GM21360 (cell line): Measurements from ENCODE around the gene IRF2BP2.
"Not testable (repeated sequence)": the region's sequence is repeated elsewhere in the genome, so short reads cannot be mapped to it uniquely, and the experiment has no call there.

Experiments used
- ATAC-seq: cut with Tn5 transposase; IDR thresholded peaks from one replicate; pipeline ENCODE4 v1.9.1; 2021; ENCODE audit warnings: mild to moderate bottlenecking, moderate library complexity; ENCODE audit not compliant: unreplicated experiment

IRF2BP2 gene

DNA sequence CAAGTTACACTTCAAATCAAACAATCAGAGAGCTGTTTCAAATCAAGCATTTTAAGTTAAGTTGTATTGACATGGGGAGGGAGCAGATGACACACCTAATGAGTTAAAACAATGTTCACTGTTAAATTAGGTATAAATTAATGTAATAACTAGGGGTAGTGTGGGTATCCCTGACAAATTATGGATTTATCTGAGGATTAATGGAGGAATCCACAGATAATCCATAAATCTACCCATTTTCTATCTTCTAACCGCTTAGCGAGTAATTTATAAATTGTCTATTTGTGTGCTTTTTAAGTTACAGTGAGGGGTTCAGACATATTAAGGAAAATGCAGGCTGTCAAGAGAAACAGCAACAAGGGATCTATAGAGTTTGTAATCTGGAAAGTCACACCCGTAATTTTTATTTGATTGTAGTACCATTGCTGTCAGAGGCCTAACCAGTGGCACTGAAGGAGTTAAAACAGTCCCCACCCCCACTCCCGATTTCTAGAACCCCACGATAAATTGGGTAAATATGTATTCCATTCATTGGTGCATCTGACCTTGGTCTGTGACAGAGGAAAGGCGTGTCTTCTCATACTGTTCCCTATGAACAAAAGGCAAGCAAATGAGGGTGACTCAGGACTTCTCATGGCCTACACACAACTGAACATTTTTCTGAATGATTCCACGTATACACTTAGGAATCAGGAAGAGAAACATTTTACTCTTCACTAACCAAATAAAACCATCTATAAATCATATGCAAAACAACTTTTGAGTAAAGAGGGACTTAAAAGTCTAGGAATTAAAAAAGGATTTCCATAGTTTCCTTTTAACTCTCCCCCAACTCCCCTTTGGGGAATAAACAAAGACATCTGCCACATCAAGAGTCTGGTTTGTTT, 7.4 kb downstream of the IRF2BP2 start:
- no peak for ATAC-seq

DNA sequence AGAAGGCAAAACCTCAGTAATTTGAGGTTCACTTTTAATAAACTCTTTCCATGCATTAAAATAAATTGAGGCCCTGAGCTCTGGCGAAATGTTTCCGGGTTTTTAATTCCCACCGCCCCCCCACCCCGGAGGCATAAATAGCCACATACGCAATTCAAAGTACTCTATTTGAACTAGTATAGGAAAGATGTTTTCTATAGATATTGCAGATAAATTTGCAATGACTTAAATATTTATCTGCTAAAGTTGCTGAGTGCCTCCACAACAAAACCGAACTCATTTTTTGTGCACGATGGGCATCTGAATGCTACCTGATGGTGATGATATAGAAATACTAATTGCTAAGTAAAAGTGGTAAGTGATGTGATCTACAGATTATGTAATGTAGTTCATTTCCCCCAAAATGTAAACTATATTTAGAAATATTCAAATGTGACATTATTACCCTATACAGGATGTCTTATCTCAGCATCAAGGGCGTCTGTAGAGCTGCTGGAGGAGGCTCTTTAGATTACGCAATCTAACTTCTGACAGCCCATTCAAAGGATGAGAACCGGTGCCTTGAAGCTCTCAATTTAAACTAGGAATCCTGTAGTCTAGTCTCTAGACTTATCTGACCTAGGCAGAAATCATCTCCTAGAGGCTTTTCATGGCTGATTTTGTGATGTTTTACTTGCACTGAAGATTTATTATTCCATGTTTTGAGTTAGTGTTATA, 8.5 kb downstream of the IRF2BP2 start:
- ATAC-seq, result no peak

GRCh38 chr1:234600418-234601281, 9.3 kb downstream of the IRF2BP2 start:
- ATAC-seq, result no peak

GRCh38 chr1:234599617-234600417, 10.2 kb downstream of the IRF2BP2 start:
- ATAC-seq, result peak; percentile 59

GRCh38 chr1:234598974-234599616, 10.9 kb downstream of the IRF2BP2 start:
- no peak for ATAC-seq

DNA sequence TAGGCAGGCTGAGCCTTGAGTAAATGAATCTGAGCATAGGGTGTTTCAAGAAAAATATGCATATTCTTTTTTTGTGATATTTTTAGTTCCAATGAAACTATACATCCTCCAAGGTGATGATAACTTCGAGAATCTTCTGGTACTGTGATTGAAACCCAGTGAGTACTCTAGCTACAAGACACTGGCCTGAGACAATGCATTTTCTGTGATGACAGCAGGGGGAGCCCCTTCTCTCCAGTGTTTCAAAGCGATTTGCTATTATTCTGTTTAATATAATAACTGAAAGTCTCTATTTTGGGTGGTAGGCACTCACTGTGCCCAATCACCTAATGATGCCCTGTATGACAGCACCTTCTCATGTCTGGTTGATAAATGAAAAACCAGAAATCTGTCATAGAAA, 12.1 kb downstream of the IRF2BP2 start:
- ATAC-seq, result no peak

GRCh38 chr1:234595899-234596298, 14.1 kb downstream of the IRF2BP2 start:
- no peak for ATAC-seq

DNA sequence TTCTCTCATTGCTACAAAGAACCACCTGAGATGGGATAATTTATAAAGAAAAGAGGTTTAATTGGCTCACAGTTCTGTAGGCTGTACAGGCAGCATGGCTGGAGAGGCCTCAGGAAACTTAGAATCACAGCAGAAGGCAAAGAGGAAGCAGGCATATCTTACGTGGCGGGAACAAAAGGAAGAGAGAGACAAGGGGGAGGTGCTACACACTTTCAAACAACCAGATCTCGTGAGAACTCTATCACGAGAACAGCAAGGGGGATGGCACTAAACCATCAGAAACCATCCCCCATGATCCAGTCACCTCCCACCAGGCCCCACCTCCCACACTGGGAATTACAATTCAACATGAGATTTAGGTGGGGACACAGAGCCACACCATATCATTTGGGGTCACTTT, 15.4 kb downstream of the IRF2BP2 start:
- ATAC-seq, result not testable (repeated sequence)

GRCh38 chr1:234593771-234594504, 16.0 kb downstream of the IRF2BP2 start:
- ATAC-seq, result no peak

DNA sequence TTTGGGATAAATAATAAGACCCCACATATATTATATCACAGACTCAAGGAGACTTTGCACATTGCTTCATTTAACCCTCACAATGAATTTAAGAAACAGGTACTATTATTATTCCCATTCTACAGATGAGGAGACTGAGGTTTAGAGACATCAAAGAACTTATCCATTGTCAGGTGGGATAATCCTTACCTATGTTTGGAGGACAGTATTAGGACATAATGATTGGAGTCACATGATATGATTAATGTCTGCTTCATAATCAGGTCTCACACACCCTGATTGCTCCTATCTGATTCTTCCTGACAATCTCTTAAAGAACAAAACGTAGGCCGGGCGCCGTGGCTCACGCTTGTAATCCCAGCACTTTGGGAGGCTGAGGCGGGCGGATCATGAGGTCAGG, 16.9 kb downstream of the IRF2BP2 start:
- no peak for ATAC-seq

DNA sequence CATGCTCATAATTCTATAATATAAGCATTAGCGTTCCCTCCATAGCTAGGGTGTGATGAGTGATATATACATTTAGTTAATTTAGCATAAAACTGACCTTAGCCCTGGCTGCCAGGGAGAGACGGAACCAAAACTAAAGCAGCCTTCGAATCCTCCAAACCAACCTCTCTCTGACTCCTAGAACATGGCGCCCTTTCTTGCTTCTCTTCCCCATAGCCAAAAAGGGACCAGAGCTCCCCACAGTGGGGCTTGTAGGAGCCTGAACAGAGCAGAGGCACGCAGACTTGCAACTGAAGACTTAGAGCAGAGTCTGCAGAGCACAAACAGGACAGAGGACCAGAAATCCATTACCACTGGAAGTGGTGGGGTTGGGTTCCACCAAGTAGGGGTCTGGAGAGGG, 17.7 kb downstream of the IRF2BP2 start:
- no peak for ATAC-seq

- no peak for ATAC-seq
Observed at GRCh38 chr1:234591131-234591530, 18.8 kb downstream of the IRF2BP2 start.

GRCh38 chr1:234589854-234590620, 19.9 kb downstream of the IRF2BP2 start:
- ATAC-seq, result no peak

DNA sequence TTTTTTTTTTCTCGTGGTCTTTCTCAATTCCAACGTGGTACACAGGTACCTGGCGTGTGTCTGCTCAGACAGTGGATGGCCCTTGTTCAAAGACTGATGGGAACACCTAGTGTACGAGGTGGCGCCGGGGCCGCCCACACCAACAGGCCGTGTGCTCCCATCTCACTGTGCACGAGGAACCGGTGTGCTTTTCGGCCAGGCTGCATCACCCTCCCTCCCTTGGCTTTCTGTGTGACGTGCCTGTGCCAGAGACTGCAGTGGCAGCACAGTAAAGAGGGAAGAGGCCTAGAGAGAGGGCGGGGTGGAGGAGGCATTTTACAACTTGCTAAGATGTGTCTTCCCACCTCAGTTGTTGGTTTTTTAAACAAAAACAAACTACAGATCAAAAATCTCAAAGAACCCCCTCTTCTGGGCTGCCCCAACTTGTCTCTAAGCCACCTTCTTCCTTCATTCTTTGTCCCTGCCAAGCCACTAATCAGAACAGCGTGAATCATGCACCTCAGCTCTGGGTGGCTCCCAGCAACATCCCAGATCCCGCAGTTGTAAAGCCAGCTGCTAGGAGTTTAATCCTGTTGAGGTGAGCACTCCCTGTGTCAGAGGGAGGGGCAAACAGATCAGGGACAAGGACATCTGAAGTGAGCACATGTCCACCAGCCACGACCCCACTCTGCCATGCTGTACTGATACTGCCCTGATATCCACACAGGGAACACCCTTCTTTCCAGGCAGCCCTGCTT, 20.7 kb downstream of the IRF2BP2 start:
- ATAC-seq, result no peak

DNA sequence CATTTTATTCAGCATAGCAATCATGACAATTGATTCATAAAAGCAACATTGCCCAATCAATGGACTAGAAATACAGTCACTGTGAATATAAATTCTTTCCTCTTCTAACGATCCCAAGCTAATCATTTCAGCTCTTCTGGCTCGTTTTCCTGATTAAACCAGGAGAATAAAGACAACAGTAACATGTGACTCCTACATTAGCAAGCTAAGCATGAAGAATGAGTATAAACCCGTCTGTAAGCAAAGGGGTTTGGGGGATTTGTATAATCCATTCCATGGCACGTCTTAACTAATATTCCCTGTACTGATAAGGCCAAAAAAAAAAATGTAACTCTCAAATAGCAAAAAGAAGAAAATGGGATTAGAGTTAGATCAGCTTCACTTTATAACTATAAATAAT, 21.6 kb downstream of the IRF2BP2 start:
- no peak for ATAC-seq

DNA sequence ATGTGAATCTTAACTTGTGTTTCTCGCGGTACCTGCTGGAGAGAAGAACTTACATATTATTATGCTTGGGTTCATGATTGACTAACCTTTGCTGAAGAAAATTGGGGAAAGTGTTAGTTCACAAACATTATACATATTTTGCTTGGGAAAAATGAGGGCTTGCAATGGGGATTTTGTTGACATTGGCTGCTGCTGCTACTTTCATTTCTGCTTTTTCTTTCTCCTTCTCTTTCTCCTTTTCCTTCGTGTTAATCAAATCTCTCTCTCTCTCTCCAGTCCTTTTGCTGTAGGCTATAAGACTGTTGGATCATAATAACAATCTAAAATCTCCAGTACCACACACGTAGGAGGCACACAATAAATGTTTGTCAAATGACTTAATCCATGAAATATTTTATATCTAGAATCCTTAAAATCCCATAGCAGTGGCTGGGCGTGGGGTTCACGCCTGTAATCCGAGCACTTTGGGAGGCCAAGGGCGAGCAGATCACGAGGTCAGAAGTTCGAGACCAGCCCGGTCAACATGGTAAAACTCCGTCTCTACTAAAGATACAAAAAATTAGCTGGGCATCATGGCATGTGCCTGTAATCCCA, 23.0 kb downstream of the IRF2BP2 start:
- no peak for ATAC-seq

GRCh38 chr1:234586304-234586703, 23.7 kb downstream of the IRF2BP2 start:
- no peak for ATAC-seq
